ENCODE results near the gene MYH9. TPM values are rescaled to one million over a fixed set of nuclear protein-coding genes. Genes with fewer than 3 reads are reported as not detected.

MYH9 gene
- total RNA-seq, 1 donor from 2014 or later, result 932 TPM

GRCh38 chr22:36387709-36387958 is 133 bp downstream of the MYH9 start:
- intact Hi-C loops (cut with micrococcal nuclease), result loop anchor here (2.0 kb wide), 1 partner anchor 55 kb away; no protein-coding TSS in a partner anchor

GRCh38 chr22:36386900-36387708 is 663 bp downstream of the MYH9 start:
- intact Hi-C loops (cut with micrococcal nuclease), result loop anchor here (2.0 kb wide), 1 partner anchor 54 kb away; no protein-coding TSS in a partner anchor

DNA sequence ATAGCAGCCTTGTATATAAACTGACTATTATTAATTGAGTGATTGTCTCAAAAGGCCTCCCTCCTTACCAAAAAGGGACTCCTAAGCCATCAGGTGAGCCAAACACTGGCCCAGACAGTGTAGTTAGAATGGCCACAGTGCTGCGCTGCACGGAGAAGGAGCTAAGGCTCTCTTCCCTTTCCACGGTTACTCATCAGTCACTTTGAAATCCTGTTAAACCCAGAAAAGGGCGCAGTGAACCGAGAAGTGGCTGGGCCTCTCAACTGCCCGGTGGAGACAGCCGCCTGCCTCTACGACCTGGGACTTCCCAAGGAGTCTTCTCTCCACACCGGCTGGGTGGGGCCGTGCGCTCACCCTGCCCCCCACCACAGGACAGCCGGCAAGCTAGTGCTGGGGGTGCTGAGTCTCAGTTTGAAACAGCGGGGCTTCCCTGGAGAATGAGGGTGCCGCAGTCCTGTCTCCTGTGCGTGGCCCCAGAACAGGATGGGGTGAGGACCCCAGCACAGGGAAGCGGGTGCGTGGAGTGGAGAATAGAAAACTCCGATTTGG is 1.3 kb downstream of the MYH9 start:
- intact Hi-C loops (cut with micrococcal nuclease), result loop anchor here (2.0 kb wide), 1 partner anchor 54 kb away; no protein-coding TSS in a partner anchor

DNA sequence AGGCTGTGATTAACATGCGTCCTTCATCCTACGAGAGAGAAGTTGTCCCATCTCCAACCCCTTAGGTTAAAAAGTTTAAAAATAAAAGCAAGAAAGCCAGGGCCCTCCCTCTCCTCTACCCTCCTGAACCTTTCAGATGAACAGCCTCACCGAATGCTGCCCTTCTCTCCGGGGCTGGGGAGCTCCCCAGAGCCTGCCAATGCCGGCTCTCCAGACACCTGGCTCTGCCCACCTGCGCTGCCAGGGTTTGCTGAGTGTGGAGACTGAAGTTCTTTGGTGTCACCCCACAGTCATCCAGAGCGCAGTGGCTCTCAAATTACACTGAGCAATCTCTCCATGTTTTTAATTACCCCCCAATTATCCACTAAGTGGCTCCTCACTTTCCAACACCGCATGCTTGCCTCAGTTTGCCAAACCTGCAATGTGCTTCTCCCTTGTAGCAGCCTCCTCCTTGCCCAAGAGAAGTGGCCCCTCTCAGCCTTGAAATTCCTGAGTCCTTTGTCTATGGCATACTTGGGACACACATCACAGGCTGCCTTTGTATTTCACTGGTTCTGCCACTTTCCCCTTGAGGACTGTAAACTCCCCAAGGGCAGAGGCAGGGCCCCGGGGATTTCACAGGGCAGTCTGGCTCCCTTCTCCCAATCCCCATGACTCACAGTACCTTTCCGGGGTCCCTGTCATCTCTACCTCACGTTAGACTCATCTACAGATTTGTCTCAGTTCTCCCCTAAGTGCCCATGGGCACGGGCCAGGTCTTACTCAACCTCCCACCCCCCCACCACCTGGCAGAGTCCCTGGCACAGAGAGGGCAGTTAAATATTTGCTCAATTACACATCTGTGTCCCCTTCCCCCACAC is 2.0 kb downstream of the MYH9 start:
- intact Hi-C loops (cut with micrococcal nuclease), result loop anchor here (2.0 kb wide), 1 partner anchor 53 kb away; no protein-coding TSS in a partner anchor

DNA sequence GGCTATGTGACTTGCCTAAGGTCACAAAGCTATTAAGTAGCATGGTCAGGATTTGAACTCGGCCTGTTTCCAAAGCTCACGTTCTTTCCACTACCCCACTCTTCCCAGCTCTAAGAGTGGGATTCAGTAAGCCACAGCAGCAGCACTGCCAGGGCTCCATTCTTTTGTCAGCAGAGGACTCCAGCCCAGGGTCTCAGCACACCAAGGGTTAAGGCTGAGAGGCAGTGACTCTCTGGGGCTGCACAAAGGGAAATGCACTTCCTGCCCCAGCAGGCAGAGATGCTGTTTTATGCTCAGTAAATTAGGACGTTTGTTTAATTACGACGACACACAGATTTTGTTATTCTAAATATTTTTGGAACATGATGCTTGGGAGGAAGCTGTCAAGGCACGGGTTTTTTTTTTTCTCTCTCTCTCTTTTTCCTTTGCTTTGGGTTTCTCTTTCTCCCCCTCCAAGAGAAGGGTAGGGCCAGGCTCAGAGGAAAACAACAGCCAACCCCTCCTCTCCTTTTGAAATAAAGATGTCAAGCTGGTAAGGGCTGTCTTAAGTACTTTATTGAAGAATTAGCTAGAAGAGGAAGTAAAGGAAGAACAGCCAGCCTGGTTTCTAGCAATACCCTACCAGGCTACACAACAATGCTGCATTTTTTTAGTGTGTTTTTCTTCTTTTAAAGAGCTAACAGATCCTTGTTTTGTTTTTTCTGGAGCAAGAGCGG is 2.8 kb downstream of the MYH9 start:
- intact Hi-C loops (cut with micrococcal nuclease), result no loop called here

GRCh38 chr22:36383110-36383581 is 4.6 kb downstream of the MYH9 start:
- intact Hi-C loops (cut with micrococcal nuclease), result loop anchor here (2.0 kb wide), 1 partner anchor 26 kb away; no protein-coding TSS in a partner anchor

DNA sequence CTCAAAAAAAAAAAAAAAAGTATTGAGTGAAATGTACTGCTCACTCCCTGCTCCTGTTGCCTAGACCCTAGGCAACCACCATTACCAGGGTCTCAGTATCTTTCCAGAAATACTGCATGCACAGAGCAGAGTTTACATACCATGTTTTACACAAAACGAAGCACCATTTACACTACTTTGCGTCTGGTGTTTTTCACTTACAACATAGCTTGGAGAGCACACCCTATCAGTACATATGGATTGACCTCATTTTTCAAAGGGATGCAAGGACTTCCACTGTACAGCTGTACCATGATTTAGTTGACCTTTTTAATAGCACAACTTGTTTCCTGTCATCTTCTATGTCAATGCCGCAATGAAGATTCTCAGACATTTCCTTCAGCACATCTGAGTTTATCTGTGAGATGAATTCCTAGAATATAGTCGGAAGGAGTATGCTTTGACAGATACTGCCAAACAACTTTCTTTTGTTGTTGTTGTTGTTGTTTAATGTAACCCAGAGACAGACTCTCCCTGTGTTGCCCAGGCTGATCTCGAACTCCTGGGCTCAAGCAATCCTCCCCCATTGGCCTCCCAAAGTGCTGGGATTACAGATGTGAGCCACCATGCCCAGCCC is 6.1 kb downstream of the MYH9 start:
- intact Hi-C loops (cut with micrococcal nuclease), result loop anchor here (2.0 kb wide), 1 partner anchor 25 kb away; no protein-coding TSS in a partner anchor

- intact Hi-C loops (cut with micrococcal nuclease), result no loop called here
Observed at GRCh38 chr22:36379593-36380361, 8.0 kb downstream of the MYH9 start.

DNA sequence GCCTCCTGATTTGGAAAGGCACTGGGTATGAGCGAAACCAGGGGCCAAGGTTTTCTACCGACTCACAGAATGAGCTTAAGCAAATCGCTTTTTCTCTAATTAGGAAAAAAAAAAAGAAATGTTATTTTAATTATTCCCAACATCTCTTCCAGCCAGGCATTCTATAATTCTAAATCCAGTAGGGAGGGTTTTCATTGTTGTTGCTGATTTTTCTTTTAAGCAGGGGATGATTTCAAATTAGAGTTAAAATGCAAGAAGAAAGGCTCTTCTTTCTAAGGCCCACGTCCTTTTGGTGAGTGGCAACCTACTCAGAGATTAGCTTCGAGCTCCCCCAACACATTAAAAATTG is 8.9 kb downstream of the MYH9 start:
- intact Hi-C loops (cut with micrococcal nuclease), result no loop called here

GRCh38 chr22:36378080-36378868 is 9.5 kb downstream of the MYH9 start:
- intact Hi-C loops (cut with micrococcal nuclease), result no loop called here

DNA sequence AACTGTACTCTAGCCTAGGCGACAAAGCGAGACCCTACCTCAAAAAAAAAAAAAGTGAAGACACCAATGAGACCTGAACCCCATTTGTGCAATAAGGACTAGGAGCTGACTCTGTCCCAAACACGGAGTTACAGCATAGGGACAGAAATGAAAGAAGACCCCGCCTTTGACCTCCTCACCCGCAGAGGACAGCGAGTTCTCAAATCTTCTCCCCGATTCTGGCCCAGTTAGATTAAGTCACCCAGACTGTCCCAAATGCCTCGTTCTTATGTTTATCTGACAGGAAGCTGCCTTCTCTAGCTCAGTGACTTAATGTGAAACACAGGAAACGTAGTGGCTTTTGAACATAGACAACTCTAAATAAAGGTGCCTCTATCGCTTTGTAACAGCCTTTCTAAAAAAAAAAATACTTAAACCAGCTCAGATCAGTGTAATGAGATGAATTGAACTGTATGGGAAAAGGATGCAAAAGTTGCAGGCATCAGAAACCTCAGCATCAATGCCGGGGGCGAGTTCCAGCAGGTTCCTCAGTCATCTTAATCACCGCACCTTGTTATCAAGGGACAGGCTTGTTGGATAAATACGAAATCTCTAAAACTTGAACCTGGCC is 10.6 kb downstream of the MYH9 start:
- intact Hi-C loops (cut with micrococcal nuclease), result loop anchor here (1.0 to 2.0 kb wide), 3 partner anchors 11 to 44 kb away; no protein-coding TSS in a partner anchor

DNA sequence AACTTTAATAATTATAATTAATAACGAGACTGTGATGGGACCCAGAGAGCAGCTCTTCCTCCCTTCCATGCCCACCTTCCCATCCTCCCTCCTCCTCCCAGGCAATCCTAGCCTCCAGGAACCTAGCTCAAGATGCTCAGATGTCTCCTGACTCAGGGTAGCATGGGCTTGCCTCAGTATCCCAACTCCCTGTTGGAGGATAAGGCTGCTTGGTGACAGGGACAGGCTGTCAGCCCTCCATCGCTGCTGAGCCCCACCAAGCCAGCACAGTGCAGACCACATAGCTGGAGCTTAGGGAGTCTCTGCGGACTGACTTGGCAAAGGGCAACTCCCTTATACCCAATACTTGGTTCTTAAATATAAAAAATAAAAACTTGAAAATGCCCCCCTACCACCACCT is 11.5 kb downstream of the MYH9 start:
- intact Hi-C loops (cut with micrococcal nuclease), result loop anchor here (2.0 kb wide), 1 partner anchor 43 kb away; no protein-coding TSS in a partner anchor

GRCh38 chr22:36375071-36375980 is 12.4 kb downstream of the MYH9 start:
- intact Hi-C loops (cut with micrococcal nuclease), result no loop called here

DNA sequence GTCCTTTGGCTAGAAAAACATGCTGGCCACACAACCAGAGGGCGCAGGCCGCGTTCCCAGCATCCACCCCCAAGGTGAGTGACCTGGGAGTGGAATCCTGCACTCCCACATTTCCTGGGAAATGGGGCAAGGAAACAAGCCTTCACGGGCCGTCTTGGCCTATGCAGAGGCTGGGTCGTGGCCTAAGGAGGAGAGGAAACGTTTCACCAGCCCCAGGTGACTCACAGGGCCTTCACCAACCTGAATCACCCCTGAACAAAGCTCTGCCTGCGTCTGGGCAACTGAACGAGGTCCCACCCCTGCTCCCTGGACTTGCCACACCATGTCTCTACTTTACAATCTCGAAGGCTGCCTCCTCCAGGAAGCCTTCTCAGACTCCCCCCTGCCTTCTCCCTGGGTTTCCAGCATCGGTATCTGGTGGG is 13.2 kb downstream of the MYH9 start:
- intact Hi-C loops (cut with micrococcal nuclease), result no loop called here

DNA sequence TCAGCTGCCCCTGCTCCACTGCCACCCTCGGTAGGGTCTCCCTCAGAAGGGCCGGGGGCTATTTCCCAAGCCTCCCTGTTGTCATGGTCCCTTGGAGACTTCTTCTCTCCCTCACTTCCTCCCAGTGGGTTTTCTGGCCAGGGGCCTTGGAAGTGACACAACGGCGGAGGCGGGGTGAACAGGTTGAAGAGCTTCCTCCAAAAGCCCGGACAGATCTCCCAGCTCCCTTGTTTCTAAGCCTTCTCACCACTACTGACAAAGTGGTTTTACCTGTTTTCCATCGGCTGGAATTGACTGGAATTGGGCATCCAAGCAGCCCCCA is 14.5 kb downstream of the MYH9 start:
- intact Hi-C loops (cut with micrococcal nuclease), result no loop called here

DNA sequence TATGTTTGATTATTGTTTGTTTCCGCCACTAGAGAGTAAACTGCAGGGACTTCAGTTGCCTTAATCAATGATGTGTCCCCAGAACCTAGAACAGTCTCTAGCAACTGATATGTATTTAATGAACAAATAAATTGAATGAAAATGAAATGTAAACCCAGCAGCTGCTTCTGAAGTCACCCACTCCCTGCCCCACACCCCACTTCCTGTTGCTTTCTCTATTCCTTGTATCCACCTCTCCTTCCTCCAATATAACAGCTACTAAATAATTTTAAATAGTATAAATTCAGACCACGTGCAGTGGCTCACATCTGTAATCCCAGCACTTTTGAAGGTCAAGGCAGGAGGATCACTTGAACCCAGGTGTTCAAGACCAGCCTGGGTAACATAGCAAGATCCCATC is 15.8 kb downstream of the MYH9 start:
- intact Hi-C loops (cut with micrococcal nuclease), result no loop called here

- intact Hi-C loops (cut with micrococcal nuclease), result no loop called here
Observed at GRCh38 chr22:36369922-36370791, 17.6 kb downstream of the MYH9 start.

Data from T-helper 2 cell treated with Interferon-gamma antibody and Interleukin-4, amounts not matched to agents 100 ng/mL and 5 ng/mL, for 36 hours (primary cell).